GM18508 (cell line): ENCODE data around the gene RASA4.
"Not testable (repeated sequence)": the region's sequence is repeated elsewhere in the genome, so short reads cannot be mapped to it uniquely, and the experiment has no call there.

Experiments
- ATAC-seq: cut with Tn5 transposase; IDR thresholded peaks from one replicate; pipeline ENCODE4 v1.9.1; 2021; ENCODE audit warnings: moderate number of reproducible peaks; ENCODE audit not compliant: insufficient read depth, unreplicated experiment

Gene RASA4

GRCh38 chr7:102616507-102617125 lies at the start of gene RASA4:
TSS of gene RASA4 (minus strand) at chr7:102616756. CDS start at chr7:102616689, 67 bp downstream.
- ATAC-seq: not testable (repeated sequence)

GRCh38 chr7:102664765-102665164 lies 48.2 kb upstream of the RASA4 start:
- not testable (repeated sequence) for ATAC-seq

GRCh38 chr7:102649924-102650323 lies 33.4 kb upstream of the RASA4 start, which contains the start of gene SPDYE2B:
TSS of gene SPDYE2B (plus strand) at chr7:102650319. CDS start at chr7:102652349, 2,030 bp downstream.
- not testable (repeated sequence) for ATAC-seq

GRCh38 chr7:102647813-102648212 lies 31.3 kb upstream of the RASA4 start:
- not testable (repeated sequence) for ATAC-seq

GRCh38 chr7:102643404-102643803 lies 26.8 kb upstream of the RASA4 start:
- ATAC-seq: not testable (repeated sequence)

GRCh38 chr7:102642691-102643090 lies 26.1 kb upstream of the RASA4 start, which contains the start of gene UPK3BL1:
TSS of gene UPK3BL1 (minus strand) at chr7:102642791. CDS start at chr7:102642741, 50 bp downstream.
- not testable (repeated sequence) for ATAC-seq

- not testable (repeated sequence) for ATAC-seq
Measured at GRCh38 chr7:102638848-102639247, 22.3 kb upstream of the RASA4 start.

GRCh38 chr7:102636956-102637355 lies 20.4 kb upstream of the RASA4 start:
- ATAC-seq: not testable (repeated sequence)

- not testable (repeated sequence) for ATAC-seq
Measured at GRCh38 chr7:102635354-102635753, 18.8 kb upstream of the RASA4 start.

- ATAC-seq: not testable (repeated sequence)
Measured at GRCh38 chr7:102634299-102634698, 17.7 kb upstream of the RASA4 start.

- not testable (repeated sequence) for ATAC-seq
Measured at GRCh38 chr7:102630622-102631021, 14.1 kb upstream of the RASA4 start.

GRCh38 chr7:102627271-102627904 lies 10.8 kb upstream of the RASA4 start:
- not testable (repeated sequence) for ATAC-seq

GRCh38 chr7:102618122-102618521 lies 1.6 kb upstream of the RASA4 start:
- ATAC-seq: not testable (repeated sequence)

- not testable (repeated sequence) for ATAC-seq
Measured at GRCh38 chr7:102615930-102616329, 626 bp downstream of the RASA4 start.

GRCh38 chr7:102614873-102615272 lies 1.7 kb downstream of the RASA4 start:
- ATAC-seq: not testable (repeated sequence)

GRCh38 chr7:102614346-102614697 lies 2.2 kb downstream of the RASA4 start:
- peak; percentile 12 for ATAC-seq

GRCh38 chr7:102613575-102614345 lies 2.8 kb downstream of the RASA4 start:
- peak; percentile 48 for ATAC-seq

- not testable (repeated sequence) for ATAC-seq
Measured at GRCh38 chr7:102611675-102612325, 4.8 kb downstream of the RASA4 start.

GRCh38 chr7:102611013-102611674 lies 5.4 kb downstream of the RASA4 start:
- ATAC-seq: not testable (repeated sequence)

- ATAC-seq: not testable (repeated sequence)
Measured at GRCh38 chr7:102610441-102610840, 6.1 kb downstream of the RASA4 start.
